Dedifferentiated amniotic fluid mesenchymal stem cell (primary cell): ENCODE measurements around the gene DDC.

Source experiments
- DNase-seq: peaks from one replicate; pipeline ENCODE4 v3.0.0-alpha.2; 2016; ENCODE audit errors: extremely low spot score

Gene DDC

DNA sequence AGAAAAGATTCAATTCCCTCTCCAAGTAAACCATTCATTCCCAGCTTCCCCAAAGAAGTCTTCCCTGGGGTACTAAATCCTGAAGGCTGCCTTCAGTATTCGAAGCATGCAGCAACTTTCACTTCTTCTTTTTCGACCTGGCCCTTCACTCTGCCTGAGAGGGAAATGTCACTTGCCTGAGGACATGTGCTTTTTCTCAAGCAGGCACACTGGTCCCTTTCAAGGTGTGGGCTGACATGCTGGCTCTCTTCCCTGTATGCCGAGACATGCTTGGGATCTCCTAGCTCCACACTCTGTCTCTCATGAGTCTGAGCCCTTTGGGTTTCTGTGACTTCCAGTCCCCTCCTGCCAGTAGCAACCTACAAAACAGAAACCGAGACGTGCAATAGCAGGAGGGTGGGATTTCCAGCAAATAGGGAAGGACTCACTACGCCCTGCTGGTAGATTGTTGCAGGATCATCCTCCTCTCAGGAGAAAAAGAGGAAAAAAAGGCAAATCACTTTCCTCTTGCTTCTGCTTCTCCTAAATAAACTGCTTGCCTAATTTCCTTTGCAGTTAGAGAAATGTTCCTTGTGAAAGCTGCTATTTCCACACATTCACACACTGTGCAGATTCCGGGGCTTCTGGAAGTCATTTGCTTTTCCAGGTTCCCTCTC, 148.6 kb downstream of the DDC start:
- no peak for DNase-seq

DNA sequence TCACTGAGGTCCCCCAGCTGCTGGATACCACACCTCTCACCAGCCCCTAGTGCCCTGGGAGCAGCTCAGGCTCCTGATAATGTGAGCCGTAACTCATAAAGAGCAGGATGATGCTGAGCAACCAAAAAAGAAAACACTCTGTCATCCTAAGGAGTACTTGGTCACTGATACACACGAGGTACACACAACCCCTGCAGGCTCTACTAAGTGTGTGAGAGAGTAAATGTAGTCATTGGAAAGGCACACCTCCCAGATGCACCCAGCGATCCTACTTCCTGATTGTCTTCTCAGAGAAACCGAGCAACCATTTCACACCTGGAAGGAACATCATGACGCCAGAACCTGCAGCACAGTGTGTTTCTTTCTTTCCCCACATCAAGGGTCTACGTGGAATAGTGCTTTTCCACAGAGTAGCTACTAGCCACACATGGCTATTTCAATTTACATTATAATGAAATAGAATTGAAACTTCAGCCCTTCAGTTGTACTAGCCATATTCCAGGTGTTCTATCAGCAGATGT, 149.3 kb downstream of the DDC start:
- no peak for DNase-seq

DNA sequence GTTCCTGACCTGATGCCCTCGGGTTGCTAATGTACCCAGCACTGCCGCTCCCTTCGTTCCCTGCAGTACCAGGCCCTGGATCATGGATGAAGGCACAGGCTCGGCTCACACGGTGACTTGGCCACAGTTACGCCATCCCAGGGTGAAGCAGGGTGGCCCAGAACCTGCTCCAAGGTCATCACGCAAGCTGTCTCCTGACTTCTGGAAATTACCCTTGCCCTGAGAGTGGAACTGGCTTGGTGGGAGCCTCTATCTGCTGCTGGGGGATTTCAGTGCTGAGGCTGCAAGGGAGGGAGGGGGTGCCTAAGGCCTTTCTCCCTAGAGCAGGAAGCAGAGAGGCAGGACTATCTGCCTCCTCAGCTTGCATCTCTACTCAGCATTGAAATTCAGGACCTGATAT, 151.6 kb downstream of the DDC start:
- no peak for DNase-seq

DNA sequence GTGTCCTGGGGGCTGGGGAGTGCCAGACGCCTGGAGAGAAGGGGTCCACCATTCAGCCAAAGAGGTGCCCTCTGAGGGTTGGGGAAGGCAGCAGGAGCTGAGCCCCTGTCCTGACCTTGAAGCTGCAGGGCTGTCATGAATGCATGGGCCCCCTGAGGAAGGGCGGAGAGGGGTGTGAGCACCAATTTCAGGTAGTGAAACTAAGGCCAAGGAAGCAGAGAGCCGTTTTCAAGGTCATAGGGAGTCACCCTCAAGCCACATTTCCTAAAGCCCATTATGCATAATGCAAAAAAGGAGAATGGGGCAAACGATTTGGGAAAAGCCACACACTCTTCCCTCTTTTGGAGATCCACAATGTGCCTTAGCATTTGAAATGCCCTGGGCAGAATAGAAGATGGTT, 152.2 kb downstream of the DDC start:
- DNase-seq: no peak

DNA sequence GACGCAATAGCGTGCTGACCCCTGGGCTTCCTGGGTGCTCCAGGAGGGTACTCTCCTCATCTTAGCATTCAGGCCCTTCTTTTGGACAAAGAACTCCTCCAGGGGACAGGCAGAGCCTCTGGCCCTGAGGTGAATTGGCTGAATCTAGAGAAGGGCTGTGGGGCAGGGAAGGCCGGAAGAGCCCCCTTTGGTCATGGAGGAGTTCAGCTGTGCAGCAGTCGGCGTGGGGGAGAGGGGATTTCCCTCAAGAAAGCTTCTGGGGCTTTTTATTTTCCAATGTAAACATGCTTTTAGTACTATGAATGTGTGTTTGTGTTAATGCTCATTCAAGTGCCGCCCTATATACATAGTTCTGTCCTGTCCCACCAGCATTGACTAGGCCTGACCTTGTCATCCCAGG, 153.9 kb downstream of the DDC start:
- DNase-seq: no peak

DNA sequence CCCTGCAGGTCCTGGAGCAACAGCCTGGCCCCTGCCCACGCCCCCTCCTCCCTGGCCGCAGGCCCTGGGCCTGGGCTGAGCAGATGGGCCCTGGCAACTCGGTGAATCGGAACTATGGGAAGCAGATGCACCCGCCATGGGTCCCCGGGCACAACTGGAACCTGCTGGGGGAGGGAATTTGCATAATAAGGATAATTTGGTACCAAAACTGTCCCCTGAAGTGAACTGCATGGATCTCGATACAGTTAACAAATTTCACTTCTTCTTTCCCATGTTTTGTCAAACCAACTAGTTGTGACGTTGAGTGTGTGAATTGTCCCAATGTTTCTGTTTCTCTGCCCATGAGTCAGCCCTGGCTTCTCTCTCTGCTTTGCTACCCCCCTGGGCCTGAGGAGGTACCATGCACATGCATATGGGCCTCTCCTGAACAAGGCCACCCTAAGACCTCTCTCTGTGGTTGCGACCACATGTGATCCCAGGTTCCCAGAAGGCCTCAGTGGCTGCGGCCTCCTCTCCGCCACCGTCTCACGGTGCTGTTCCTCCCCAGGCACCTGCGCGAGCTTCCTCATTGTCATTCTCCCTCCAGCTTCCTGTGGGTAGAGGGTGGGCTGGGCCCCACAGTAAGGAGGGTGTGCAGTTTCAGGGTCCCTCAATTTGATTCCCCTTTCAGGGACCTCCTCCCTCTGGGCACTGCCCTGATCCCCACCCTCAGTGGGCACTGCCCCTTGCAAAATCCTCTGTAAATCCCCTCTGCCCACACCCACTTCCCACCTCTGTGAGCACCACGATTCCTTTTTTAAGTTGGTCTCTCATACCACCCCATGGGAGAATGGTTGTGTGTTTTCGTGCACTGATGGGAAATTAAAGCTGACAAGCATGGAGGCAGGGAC, 155.1 kb downstream of the DDC start:
- no peak for DNase-seq
